Neural progenitor cell (in vitro differentiated cells): ENCODE data around the gene BEST3. TPM values are rescaled to one million over a fixed set of nuclear protein-coding genes. Genes with fewer than 3 reads are reported as not detected.

Source experiments
- DNase-seq: peaks from one replicate; pipeline ENCODE4 v3.0.0-alpha.2; 2016; ENCODE audit warnings: low spot score
- H2AFZ ChIP-seq: fragments of 200-600 bp; sonication (generic); replicated peaks from 2 replicates; pipeline ENCODE4 v1.6.1; 2016; ENCODE audit warnings: antibody characterized with exemption
- H3F3A ChIP-seq: fragments of 200-600 bp; sonication (generic); 2 replicates; pipeline ENCODE4 v1.6.1; 2016; ENCODE audit warnings: antibody characterized with exemption, low read depth
- H3K27ac ChIP-seq: fragments of 200-600 bp; sonication (generic); 2 replicates; pipeline ENCODE4 v1.5.1; 2016; ENCODE audit warnings: mild to moderate bottlenecking
- H3K27me3 ChIP-seq: fragments of 200-600 bp; sonication (generic); 2 replicates; pipeline ENCODE4 v1.6.1; 2016; ENCODE audit warnings: mild to moderate bottlenecking, moderate library complexity
- H3K36me3 ChIP-seq: fragments of 200-600 bp; sonication (generic); 2 replicates; pipeline ENCODE4 v1.5.1; 2016
- H3K4me1 ChIP-seq: fragments of 200-600 bp; sonication (generic); 2 replicates; pipeline ENCODE4 v1.6.1; 2016; ENCODE audit warnings: mixed run types
- H3K4me2 ChIP-seq: fragments of 200-600 bp; sonication (generic); 2 replicates; pipeline ENCODE4 v1.6.1; 2016
- H3K4me3 ChIP-seq: fragments of 200-600 bp; sonication (generic); 2 replicates; pipeline ENCODE4 v1.5.1; 2016
- H3K79me2 ChIP-seq: fragments of 200-600 bp; sonication (generic); 2 replicates; pipeline ENCODE4 v1.6.1; 2016; ENCODE audit warnings: low read depth
- H3K9ac ChIP-seq: fragments of 200-600 bp; sonication (generic); 2 replicates; pipeline ENCODE4 v1.6.1; 2016
- H3K9me3 ChIP-seq: fragments of 200-600 bp; sonication (generic); 2 replicates; pipeline ENCODE4 v1.5.1; 2016; ENCODE audit warnings: low read depth
- H4K20me1 ChIP-seq: fragments of 200-600 bp; sonication (generic); 2 replicates; pipeline ENCODE4 v1.6.1; 2016; ENCODE audit warnings: low read depth
- H3K27ac Mint-ChIP-seq: 3 replicates; pipeline ENCODE4 v1.8.0; 2021; ENCODE audit warnings: mixed read lengths
- H3K27me3 Mint-ChIP-seq: 2 replicates; pipeline ENCODE4 v1.8.0; 2022; ENCODE audit warnings: low read depth, mild to moderate bottlenecking, inconsistent platforms, moderate library complexity, mixed read lengths; ENCODE audit not compliant: insufficient read depth
- H3K36me3 Mint-ChIP-seq: 3 replicates; pipeline ENCODE4 v1.8.0; 2021; ENCODE audit warnings: mixed read lengths
- H3K4me1 Mint-ChIP-seq: 3 replicates; pipeline ENCODE4 v1.8.0; 2021; ENCODE audit warnings: mixed read lengths
- H3K4me3 Mint-ChIP-seq: 3 replicates; pipeline ENCODE4 v1.8.0; 2021; ENCODE audit warnings: mild to moderate bottlenecking, moderate library complexity, mixed read lengths
- H3K9me3 Mint-ChIP-seq: 3 replicates; pipeline ENCODE4 v1.8.0; 2020; ENCODE audit warnings: mixed read lengths
- EZH2 ChIP-seq: fragments of 200-600 bp; sonication (generic); IDR thresholded peaks from 2 replicates; pipeline ENCODE4 v1.6.1; 2017; ENCODE audit warnings: antibody characterized with exemption, mild to moderate bottlenecking, moderate library complexity
- EZH2phosphoT487 ChIP-seq: fragments of 200-600 bp; sonication (generic); IDR thresholded peaks from 2 replicates; pipeline ENCODE4 v1.6.1; 2017; ENCODE audit warnings: antibody characterized with exemption
- total RNA-seq: library from RNA; depleted of rRNA; stranded (reverse); fragments of >200 nt; gene quantifications from 2 replicates; pipeline ENCODE4 v1.2.3, GENCODE V29; 2015; ENCODE audit warnings: low replicate concordance
- TF ChIP-seq, protein P1 (sequence below): fragments of 200-600 bp; sonication (generic); IDR thresholded peaks from 2 replicates; pipeline ENCODE4 v1.5.1; 2017; ENCODE audit warnings: antibody characterized with exemption, mild to moderate bottlenecking

The BEST3 gene
- total RNA-seq, 1 donor from 2014 or later: not detected

DNA sequence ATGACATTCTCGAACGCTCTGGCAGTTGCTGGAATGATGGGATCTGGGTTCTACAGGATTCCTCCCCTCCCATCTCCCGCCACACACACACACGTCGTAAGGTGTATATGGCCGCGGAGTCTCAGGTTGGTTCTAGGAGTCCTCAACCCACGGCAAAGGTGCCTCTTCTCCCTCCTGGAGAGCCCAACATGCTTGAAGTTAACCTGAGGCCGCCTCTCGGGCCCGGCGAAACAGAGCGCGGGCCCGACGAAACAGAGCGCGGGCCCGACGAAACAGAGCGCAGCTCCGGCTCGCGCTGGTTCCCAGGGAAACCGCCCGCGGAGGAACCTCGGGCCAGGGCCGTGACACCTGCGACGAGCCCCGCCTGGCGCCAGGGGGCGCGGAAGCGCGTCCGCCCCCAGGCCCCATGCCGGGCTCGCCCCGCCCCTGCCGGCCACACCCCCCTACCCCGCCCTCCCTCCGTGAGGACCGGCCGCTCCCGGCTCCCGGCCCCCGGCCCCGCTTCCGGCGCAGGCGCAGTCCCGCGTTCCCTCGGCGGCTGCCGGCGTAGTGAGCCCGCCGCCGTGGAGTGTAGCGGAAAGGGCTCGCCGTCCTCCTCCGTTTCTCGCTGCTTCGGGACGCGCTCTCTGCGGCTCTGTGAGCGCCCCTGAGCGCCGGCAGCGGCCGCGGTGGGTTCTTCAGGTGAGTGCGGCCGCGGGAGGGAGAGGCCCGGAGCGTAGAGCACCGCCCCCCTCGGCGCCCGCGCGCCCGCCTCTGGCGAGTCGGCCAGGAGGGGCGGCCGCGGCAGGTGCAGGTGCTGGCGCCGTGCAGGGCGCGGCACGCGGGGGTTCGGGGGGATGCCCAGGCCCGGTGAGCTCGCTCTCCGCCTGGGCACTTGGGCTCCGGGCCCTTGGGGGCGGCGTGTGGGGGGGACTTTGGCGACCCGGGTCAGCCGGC lies 39.5 kb upstream of the BEST3 start, which contains the start of gene RAB3IP:
TSS of gene RAB3IP (plus strand) at position 510 of the 936 bp plus-strand sequence. CDS start 16,549 bp downstream, outside the sequence.
- H3K4me1 Mint-ChIP-seq: peaks cover 10% of the 10 kb centered on the region
- peaks cover 2% of the 10 kb centered on the region for H3K36me3 Mint-ChIP-seq
- Histone ChIP-seq H4K20me1 (peaks cover 43% of the 10 kb centered on the region), H3K27ac (peak within 1 kb of the TSS; percentile 83), H3K79me2 (peaks cover 43% of the 10 kb centered on the region), H3K9me3 (no peaks in the 10 kb centered on the region), H2AFZ (peak within 1 kb of the TSS; percentile 84), H3K27me3 (peaks cover 40% of the 10 kb centered on the region), H3K36me3 (no peaks in the 10 kb centered on the region), H3K4me2 (peak within 1 kb of the TSS; percentile 97), H3K9ac (peak within 1 kb of the TSS; percentile 57), H3F3A (peaks cover 21% of the 10 kb centered on the region), H3K4me3 (peak within 1 kb of the TSS; percentile 95), H3K4me1 (peaks cover 17% of the 10 kb centered on the region)
- H3K4me3 Mint-ChIP-seq: peak within 1 kb of the TSS; percentile 90
- TF ChIP-seq EZH2 (peak; percentile 27), EZH2phosphoT487 (no peak)
- TF ChIP-seq, protein P1, sequence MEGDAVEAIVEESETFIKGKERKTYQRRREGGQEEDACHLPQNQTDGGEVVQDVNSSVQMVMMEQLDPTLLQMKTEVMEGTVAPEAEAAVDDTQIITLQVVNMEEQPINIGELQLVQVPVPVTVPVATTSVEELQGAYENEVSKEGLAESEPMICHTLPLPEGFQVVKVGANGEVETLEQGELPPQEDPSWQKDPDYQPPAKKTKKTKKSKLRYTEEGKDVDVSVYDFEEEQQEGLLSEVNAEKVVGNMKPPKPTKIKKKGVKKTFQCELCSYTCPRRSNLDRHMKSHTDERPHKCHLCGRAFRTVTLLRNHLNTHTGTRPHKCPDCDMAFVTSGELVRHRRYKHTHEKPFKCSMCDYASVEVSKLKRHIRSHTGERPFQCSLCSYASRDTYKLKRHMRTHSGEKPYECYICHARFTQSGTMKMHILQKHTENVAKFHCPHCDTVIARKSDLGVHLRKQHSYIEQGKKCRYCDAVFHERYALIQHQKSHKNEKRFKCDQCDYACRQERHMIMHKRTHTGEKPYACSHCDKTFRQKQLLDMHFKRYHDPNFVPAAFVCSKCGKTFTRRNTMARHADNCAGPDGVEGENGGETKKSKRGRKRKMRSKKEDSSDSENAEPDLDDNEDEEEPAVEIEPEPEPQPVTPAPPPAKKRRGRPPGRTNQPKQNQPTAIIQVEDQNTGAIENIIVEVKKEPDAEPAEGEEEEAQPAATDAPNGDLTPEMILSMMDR: peak; percentile 68
- H3K27ac Mint-ChIP-seq: no peak within 1 kb of the TSS
- H3K27me3 Mint-ChIP-seq: peaks cover 7% of the 10 kb centered on the region
- DNase-seq: peak; percentile 95
- H3K9me3 Mint-ChIP-seq: no peaks in the 10 kb centered on the region

DNA sequence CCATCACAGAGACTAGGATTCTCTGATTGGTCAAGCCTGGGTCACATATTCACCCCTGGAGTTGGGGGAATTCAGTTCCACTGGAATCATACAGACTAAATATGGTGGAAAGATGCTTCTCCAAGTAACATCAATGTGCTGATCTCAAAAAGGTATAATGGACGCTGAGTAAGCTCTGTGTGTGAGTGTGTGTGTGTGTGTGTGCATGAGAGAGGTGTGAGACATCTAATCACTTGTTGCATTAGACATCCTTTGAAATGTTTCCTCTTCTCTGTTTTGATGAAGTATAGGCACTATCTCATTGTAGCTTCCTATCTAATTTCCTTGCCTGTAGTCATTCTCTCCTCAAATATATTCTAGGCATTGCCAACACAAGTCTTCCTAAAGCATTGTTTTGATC lies 34.5 kb upstream of the BEST3 start:
- no peaks in the 10 kb centered on the region for H3K4me1 Mint-ChIP-seq

DNA sequence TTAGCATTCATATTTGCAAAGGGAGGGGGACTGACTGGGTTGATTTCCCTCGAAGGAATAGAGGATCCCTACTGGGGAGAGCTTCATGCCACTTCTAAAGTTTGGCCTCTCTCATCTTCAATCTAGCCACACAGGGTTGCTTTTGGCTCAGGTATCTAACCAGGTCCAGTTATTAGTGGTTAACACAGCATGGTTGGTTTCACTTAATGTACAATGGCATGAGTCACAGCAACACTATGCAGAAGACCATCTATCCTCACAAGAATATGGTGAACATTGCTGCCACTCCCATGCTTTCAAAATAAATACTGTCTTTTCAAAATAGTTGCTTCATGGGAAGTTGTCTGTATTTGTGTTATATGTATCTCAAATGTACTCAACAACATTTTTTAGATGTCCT lies 33.0 kb upstream of the BEST3 start:
- Histone ChIP-seq H3K36me3 (no peaks in the 10 kb centered on the region), H3K79me2 (no peaks in the 10 kb centered on the region), H3K9me3 (no peaks in the 10 kb centered on the region), H3K4me1 (no peaks in the 10 kb centered on the region), H3K9ac (no peak overlapping the region), H3K27ac (no peak overlapping the region), H3F3A (no peaks in the 10 kb centered on the region), H3K27me3 (peaks cover 16% of the 10 kb centered on the region), H2AFZ (no peak overlapping the region), H3K4me3 (no peak overlapping the region), H3K4me2 (no peak overlapping the region), H4K20me1 (no peaks in the 10 kb centered on the region)
- Mint-ChIP-seq H3K27me3 (no peaks in the 10 kb centered on the region), H3K36me3 (no peaks in the 10 kb centered on the region), H3K4me1 (peaks cover under 1% of the 10 kb centered on the region), H3K27ac (no peak overlapping the region), H3K4me3 (no peak overlapping the region), H3K9me3 (no peaks in the 10 kb centered on the region)
- no peak for DNase-seq
- no peak for TF ChIP-seq EZH2
- TF ChIP-seq EZH2phosphoT487: no peak
- TF ChIP-seq, protein P1: no peak

More for the DNA sequence above, 34.5 kb upstream of the BEST3 start:
- H3K79me2 ChIP-seq: no peaks in the 10 kb centered on the region
- no peak overlapping the region for H3K27ac Mint-ChIP-seq
- H3K9me3 ChIP-seq: no peaks in the 10 kb centered on the region
- no peaks in the 10 kb centered on the region for H3K36me3 ChIP-seq
- H2AFZ ChIP-seq: no peak overlapping the region
- no peaks in the 10 kb centered on the region for H3K36me3 Mint-ChIP-seq
- H4K20me1 ChIP-seq: no peaks in the 10 kb centered on the region
- H3K27me3 ChIP-seq: peaks cover 28% of the 10 kb centered on the region
- H3K27me3 Mint-ChIP-seq: peaks cover 5% of the 10 kb centered on the region
- no peak overlapping the region for H3K4me3 Mint-ChIP-seq
- H3K9ac ChIP-seq: no peak overlapping the region
- H3K4me1 ChIP-seq: no peaks in the 10 kb centered on the region
- TF ChIP-seq EZH2 (no peak), EZH2phosphoT487 (no peak)
- TF ChIP-seq, protein P1: no peak
- DNase-seq: no peak
- H3K27ac ChIP-seq: no peak overlapping the region
- H3K4me2 ChIP-seq: no peak overlapping the region
- H3F3A ChIP-seq: no peaks in the 10 kb centered on the region
- no peaks in the 10 kb centered on the region for H3K9me3 Mint-ChIP-seq
- no peak overlapping the region for H3K4me3 ChIP-seq
